Tibial artery (tissue), 4 donors: ENCODE data around the gene RTP3.
"Not testable (repeated sequence)": the region's sequence is repeated elsewhere in the genome, so short reads cannot be mapped to it uniquely, and the experiment has no call there.

Experiments
- DNase-seq, 2 donors: peaks; one replicate each; pipeline ENCODE4 v3.0.0-alpha.2; 2019
- H3K27ac ChIP-seq, 2 donors: fragments of 200-600 bp; sonication (generic) in 1 of 2; 1 replicate in 1 of 2; 2 replicates in 1 of 2; pipeline ENCODE4 v1.5.1; 2018 to 2019; ENCODE audit warnings: mild to moderate bottlenecking in 1 of 2
- H3K27me3 ChIP-seq, 2 donors: fragments of 200-600 bp; sonication (generic) in 1 of 2; one replicate each; pipeline versions ENCODE4 v1.5.1 to v1.6.0; 2016 to 2019
- H3K36me3 ChIP-seq, 3 donors: fragments of 200-600 bp; sonication (generic) in 2 of 3; one replicate each; pipeline ENCODE4 v1.5.1; 2016 to 2019; ENCODE audit warnings: mild to moderate bottlenecking in 2 of 3
- H3K4me1 ChIP-seq, 4 donors: fragments of 200-600 bp; sonication (generic) in 2 of 4; 1 replicate in 3 of 4; 2 replicates in 1 of 4; pipeline ENCODE4 v1.5.1; 2016 to 2019
- H3K4me3 ChIP-seq, 2 donors: fragments of 200-600 bp; sonication (generic) in 1 of 2; 1 replicate in 1 of 2; 2 replicates in 1 of 2; pipeline ENCODE4 v1.5.1; 2018 to 2019; ENCODE audit warnings: mild to moderate bottlenecking in 2 of 2
- H3K9me3 ChIP-seq, 3 donors: fragments of 200-600 bp; sonication (generic) in 1 of 3; one replicate each; pipeline ENCODE4 v1.5.1; 2016 to 2019
- CTCF ChIP-seq, 2 experiments: fragments of 200-600 bp in 1 of 2; fragments of 450-650 bp in 1 of 2; IDR thresholded peaks; one replicate each; pipeline ENCODE4 v1.5.1; 2017 to 2019; ENCODE audit warnings: antibody characterized with exemption in 2 of 2, mild to moderate bottlenecking in 1 of 2, moderate library complexity in 1 of 2
- intact Hi-C: fragments of 100-400 bp; cut with DNase I; formaldehyde crosslinking; loops from one replicate; pipeline ENCODE4 v1.15.0; 2023; ENCODE audit warnings: low total_unique reads

Gene RTP3

DNA sequence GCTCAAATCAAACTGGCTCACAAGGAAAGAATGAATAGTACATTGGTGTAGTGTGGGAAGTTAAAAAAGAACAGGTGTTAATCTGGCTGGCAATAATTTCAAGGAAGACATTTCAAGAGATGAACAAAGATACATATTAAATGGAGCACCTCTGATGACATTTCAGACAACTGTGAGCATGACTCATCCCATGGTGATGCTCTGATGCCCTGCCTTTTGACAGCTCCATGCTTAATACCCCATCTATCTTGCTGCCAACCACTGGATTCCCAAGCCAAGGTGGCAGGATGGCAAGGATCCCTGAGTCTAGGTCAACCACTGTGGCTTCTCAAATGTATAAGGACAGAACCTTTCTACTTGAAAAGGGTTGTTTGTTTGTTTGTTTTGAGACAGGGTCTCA lies 39.0 kb downstream of the RTP3 start:
- TF ChIP-seq CTCF (IDR thresholded peaks at IDR 0.05), result no peak
- DNase-seq, result no peak
- no peak overlapping the region for H3K4me3 ChIP-seq
- no peak overlapping the region for H3K27ac ChIP-seq
- H3K36me3 ChIP-seq, result no peaks in the 10 kb centered on the region
- no peaks in the 10 kb centered on the region for H3K4me1 ChIP-seq
- peaks cover 0 to 16% of the 10 kb centered on the region in 2 donors for H3K27me3 ChIP-seq
- no peaks in the 10 kb centered on the region for H3K9me3 ChIP-seq
- intact Hi-C loops, result no loop called here

GRCh38 chr3:46537316-46537715 lies 39.5 kb downstream of the RTP3 start:
- DNase-seq, result no peak
- H3K36me3 ChIP-seq, result no peaks in the 10 kb centered on the region
- no peak for TF ChIP-seq CTCF (IDR thresholded peaks at IDR 0.05)

GRCh38 chr3:46537779-46538178 lies 40.0 kb downstream of the RTP3 start:
- TF ChIP-seq CTCF (IDR thresholded peaks at IDR 0.05), result no peak
- peaks cover 0 to 16% of the 10 kb centered on the region in 2 donors for H3K27me3 ChIP-seq
- H3K4me1 ChIP-seq, result no peaks in the 10 kb centered on the region
- DNase-seq, result no peak
- no peaks in the 10 kb centered on the region for H3K36me3 ChIP-seq
- no peak overlapping the region for H3K4me3 ChIP-seq
- no peak overlapping the region for H3K27ac ChIP-seq
- H3K9me3 ChIP-seq, result no peaks in the 10 kb centered on the region
- intact Hi-C loops, result no loop called here

More at GRCh38 chr3:46537316-46537715, 39.5 kb downstream of the RTP3 start:
- intact Hi-C loops, result no loop called here
- Histone ChIP-seq H3K4me3 (no peak overlapping the region), H3K27me3 (peaks cover 0 to 16% of the 10 kb centered on the region in 2 donors), H3K9me3 (no peaks in the 10 kb centered on the region), H3K27ac (no peak overlapping the region), H3K4me1 (no peaks in the 10 kb centered on the region)

DNA sequence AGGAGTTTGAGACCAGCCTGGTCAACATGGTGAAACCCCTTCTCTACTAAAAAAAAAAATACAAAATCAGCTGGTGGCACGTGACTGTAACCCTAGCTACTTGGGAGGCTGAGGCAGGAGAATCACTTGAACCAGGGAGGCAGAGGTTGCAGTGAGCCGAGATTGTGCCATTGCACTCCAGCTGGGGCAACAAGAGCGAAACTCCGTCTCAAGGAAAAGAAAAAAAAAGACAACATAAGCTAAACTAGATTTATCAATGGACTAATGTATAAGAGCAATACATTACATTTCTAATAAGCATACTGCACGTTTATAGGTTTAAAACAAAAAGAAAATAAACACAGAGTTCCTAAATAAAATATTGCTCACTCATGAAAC lies 40.6 kb downstream of the RTP3 start:
- H3K27ac ChIP-seq, DNase-seq, H3K4me3 ChIP-seq, intact Hi-C loops, H3K4me1 ChIP-seq, H3K9me3 ChIP-seq, H3K36me3 ChIP-seq: not testable (repeated sequence)
- H3K27me3 ChIP-seq, result peaks cover 0 to 16% of the 10 kb centered on the region in 2 donors

GRCh38 chr3:46538803-46539442 lies 41.1 kb downstream of the RTP3 start:
- intact Hi-C loops, result no loop called here
- Histone ChIP-seq H3K27ac (no peak overlapping the region), H3K27me3 (peaks cover 0 to 16% of the 10 kb centered on the region in 2 donors), H3K4me3 (no peak overlapping the region), H3K36me3 (no peaks in the 10 kb centered on the region), H3K9me3 (no peaks in the 10 kb centered on the region), H3K4me1 (no peaks in the 10 kb centered on the region)
- peak; percentile 49 to 66 for DNase-seq
- no peak for TF ChIP-seq CTCF (IDR thresholded peaks at IDR 0.05)

- Histone ChIP-seq H3K27ac (no peak overlapping the region), H3K27me3 (peaks cover 0 to 16% of the 10 kb centered on the region in 2 donors), H3K4me1 (no peaks in the 10 kb centered on the region), H3K9me3 (no peaks in the 10 kb centered on the region), H3K4me3 (no peak overlapping the region), H3K36me3 (no peaks in the 10 kb centered on the region)
- no peak for TF ChIP-seq CTCF (IDR thresholded peaks at IDR 0.05)
- intact Hi-C loops, result no loop called here
- no peak for DNase-seq
Observed at GRCh38 chr3:46539443-46540005, 41.7 kb downstream of the RTP3 start.
